Mesothelial cell of epicardium (in vitro differentiated cells): Measurements from ENCODE around the gene CMPK1. TPM values are rescaled to one million over a fixed set of nuclear protein-coding genes. Genes with fewer than 3 reads are reported as not detected.
A peak's percentile ranks its signal among the peaks of the same experiment; 100 is the strongest.

Experiments
- DNase-seq, 2 experiments: peaks; one replicate each; pipeline ENCODE4 v3.0.0; 2021; ENCODE audit warnings: low spot score in 2 of 2; ENCODE audit not compliant: unreplicated experiment in 2 of 2
- H3K27ac Mint-ChIP-seq: 2 replicates; pipeline ENCODE4 v1.8.0; 2021; ENCODE audit warnings: mixed read lengths
- H3K27me3 Mint-ChIP-seq: 2 replicates; pipeline ENCODE4 v1.8.0; 2021; ENCODE audit warnings: low read depth, mixed read lengths
- H3K36me3 Mint-ChIP-seq: 2 replicates; pipeline ENCODE4 v1.8.0; 2021; ENCODE audit warnings: mixed read lengths
- H3K4me1 Mint-ChIP-seq: 2 replicates; pipeline ENCODE4 v1.8.0; 2021; ENCODE audit warnings: mixed read lengths
- H3K4me3 Mint-ChIP-seq: 2 replicates; pipeline ENCODE4 v1.8.0; 2021; ENCODE audit warnings: mild to moderate bottlenecking, moderate library complexity, mixed read lengths
- H3K9me3 Mint-ChIP-seq: 2 replicates; pipeline ENCODE4 v1.8.0; 2021; ENCODE audit warnings: mixed read lengths
- total RNA-seq: library from RNA; stranded (reverse); gene quantifications from 3 replicates; pipeline ENCODE4 v1.2.1, GENCODE V29; 2021
- TF ChIP-seq, protein P1 (sequence below): fragments of 200-600 bp; sonication (generic); IDR thresholded peaks from one replicate; pipeline ENCODE4 v1.5.0; 2021; ENCODE audit warnings: antibody characterized with exemption; ENCODE audit not compliant: unreplicated experiment

The CMPK1 gene
- total RNA-seq, 1 donor from 2014 or later, result 36.9 TPM

- Mint-ChIP-seq H3K36me3 (no peaks in the 10 kb centered on the region), H3K27me3 (peaks cover 42% of the 10 kb centered on the region), H3K4me3 (no peak overlapping the region), H3K27ac (no peak overlapping the region), H3K4me1 (peaks cover 36% of the 10 kb centered on the region), H3K9me3 (no peaks in the 10 kb centered on the region)
- DNase-seq, result no peak
- TF ChIP-seq, protein P1, sequence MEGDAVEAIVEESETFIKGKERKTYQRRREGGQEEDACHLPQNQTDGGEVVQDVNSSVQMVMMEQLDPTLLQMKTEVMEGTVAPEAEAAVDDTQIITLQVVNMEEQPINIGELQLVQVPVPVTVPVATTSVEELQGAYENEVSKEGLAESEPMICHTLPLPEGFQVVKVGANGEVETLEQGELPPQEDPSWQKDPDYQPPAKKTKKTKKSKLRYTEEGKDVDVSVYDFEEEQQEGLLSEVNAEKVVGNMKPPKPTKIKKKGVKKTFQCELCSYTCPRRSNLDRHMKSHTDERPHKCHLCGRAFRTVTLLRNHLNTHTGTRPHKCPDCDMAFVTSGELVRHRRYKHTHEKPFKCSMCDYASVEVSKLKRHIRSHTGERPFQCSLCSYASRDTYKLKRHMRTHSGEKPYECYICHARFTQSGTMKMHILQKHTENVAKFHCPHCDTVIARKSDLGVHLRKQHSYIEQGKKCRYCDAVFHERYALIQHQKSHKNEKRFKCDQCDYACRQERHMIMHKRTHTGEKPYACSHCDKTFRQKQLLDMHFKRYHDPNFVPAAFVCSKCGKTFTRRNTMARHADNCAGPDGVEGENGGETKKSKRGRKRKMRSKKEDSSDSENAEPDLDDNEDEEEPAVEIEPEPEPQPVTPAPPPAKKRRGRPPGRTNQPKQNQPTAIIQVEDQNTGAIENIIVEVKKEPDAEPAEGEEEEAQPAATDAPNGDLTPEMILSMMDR, result no peak
These were observed 77.8 kb downstream of the CMPK1 start for GRCh38 chr1:47411436-47411835.

DNA sequence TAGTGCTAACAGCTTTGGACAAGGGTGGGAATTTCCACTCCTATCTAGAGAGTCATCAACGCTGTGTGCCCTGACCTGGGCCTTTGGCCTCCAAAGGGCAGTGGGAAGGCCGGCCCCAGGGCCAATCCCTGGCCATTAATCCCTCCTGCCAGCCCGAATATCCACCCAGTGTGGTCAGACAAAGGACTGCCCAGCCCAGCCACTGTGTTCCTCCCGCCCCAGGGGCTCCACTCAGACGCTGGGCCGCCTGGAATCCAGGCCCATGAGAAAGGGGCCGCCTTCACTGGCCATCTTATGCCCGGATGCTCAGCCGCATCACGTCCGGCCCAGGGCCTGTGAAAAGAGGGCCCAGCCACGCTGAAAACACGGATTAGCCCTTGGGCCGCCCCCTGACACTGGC, 78.8 kb downstream of the CMPK1 start:
- H3K9me3 Mint-ChIP-seq, result no peaks in the 10 kb centered on the region
- peaks cover 37% of the 10 kb centered on the region for H3K4me1 Mint-ChIP-seq
- H3K27ac Mint-ChIP-seq, result no peak overlapping the region
- TF ChIP-seq, protein P1, result no peak
- H3K4me3 Mint-ChIP-seq, result no peak overlapping the region
- H3K27me3 Mint-ChIP-seq, result peaks cover 47% of the 10 kb centered on the region
- DNase-seq, result no peak
- no peaks in the 10 kb centered on the region for H3K36me3 Mint-ChIP-seq

- H3K9me3 Mint-ChIP-seq, result no peaks in the 10 kb centered on the region
- TF ChIP-seq, protein P1, result no peak
- H3K4me1 Mint-ChIP-seq, result peaks cover 7% of the 10 kb centered on the region
- peak within 1 kb of the TSS; percentile 58 for H3K4me3 Mint-ChIP-seq
- H3K36me3 Mint-ChIP-seq, result no peaks in the 10 kb centered on the region
- H3K27me3 Mint-ChIP-seq, result peaks cover 74% of the 10 kb centered on the region
- no peak for DNase-seq
- no peak within 1 kb of the TSS for H3K27ac Mint-ChIP-seq
These were observed 82.2 kb downstream of the CMPK1 start, which contains the start of gene FOXE3 for GRCh38 chr1:47415728-47416318. TSS of gene FOXE3 (plus strand) at chr1:47416285. CDS start at chr1:47416316, 31 bp downstream.

- TF ChIP-seq, protein P1, result no peak
- H3K27me3 Mint-ChIP-seq, result peaks cover 78% of the 10 kb centered on the region
These were observed 83.0 kb downstream of the CMPK1 start for GRCh38 chr1:47416319-47417169.

DNA sequence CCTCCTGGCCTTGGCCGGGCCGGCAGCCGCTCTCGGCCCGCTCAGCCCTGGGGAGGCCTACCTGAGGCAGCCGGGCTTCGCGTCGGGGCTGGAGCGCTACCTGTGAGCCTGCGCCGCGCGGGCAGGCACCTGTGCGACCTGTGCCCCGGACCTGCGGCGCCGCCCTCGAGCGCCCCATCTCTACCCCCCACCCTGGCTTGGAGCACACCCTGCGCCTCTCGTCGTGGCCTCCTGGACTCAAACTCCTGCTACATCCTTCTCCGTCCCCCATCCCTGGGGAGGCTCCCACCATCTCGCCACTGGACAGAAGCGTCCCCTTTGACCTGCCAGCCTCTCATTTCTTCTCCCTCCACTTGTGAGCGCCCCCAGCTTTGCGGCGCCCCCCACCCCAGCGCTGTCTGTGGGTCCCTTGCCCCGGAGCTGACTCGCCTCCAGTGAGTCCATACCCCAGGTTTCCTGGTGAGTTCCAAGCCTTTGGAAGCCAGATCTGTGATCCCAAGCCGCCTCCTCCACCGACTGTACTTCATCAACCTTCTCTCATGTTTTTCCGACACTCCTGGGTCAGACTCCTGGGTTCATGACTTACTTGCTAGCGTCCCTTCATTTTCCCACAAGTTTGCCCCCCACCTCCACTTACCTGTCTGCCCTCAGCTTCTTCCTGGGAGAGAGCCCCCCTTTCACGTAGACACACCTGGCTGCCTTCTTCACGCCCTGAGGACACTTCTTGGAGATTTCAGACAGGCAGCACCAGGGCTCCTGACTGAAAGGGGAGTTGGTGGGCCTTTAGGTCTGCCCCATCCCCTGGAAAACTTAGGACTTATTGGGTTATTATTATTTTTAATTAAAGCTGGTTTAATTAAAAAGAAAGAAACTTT, 83.8 kb downstream of the CMPK1 start:
- TF ChIP-seq, protein P1, result no peak
- DNase-seq, result no peak
- peaks cover 84% of the 10 kb centered on the region for H3K27me3 Mint-ChIP-seq
- no peak overlapping the region for H3K27ac Mint-ChIP-seq
- H3K4me1 Mint-ChIP-seq, result peaks cover 6% of the 10 kb centered on the region
- H3K4me3 Mint-ChIP-seq, result peak overlapping the region; percentile 36
- no peaks in the 10 kb centered on the region for H3K36me3 Mint-ChIP-seq
- H3K9me3 Mint-ChIP-seq, result no peaks in the 10 kb centered on the region

More at GRCh38 chr1:47416319-47417169, 83.0 kb downstream of the CMPK1 start:
- Mint-ChIP-seq H3K4me1 (peaks cover 6% of the 10 kb centered on the region), H3K36me3 (no peaks in the 10 kb centered on the region), H3K4me3 (peak overlapping the region; percentile 58), H3K9me3 (no peaks in the 10 kb centered on the region), H3K27ac (no peak overlapping the region)
- no peak for DNase-seq
